PC-9 (cell line): ENCODE measurements around the gene CACNG7. TPM values are rescaled to one million over a fixed set of nuclear protein-coding genes. Genes with fewer than 3 reads are reported as not detected.
A peak's percentile ranks its signal among the peaks of the same experiment; 100 is the strongest.

Experiments
- BruUV-seq: library from RNA; stranded (reverse); fragments of 400-500 nt; replicated peaks from 2 replicates; lab custom pipeline; 2021; lab: Mats Ljungman, UMichigan
- CTCF ChIA-PET: fragments of 300-600 bp; sonication (Branson Sonifier 250); formaldehyde crosslinking; loops from one replicate; lab custom pipeline; 2022; ENCODE audit warnings: antibody characterized with exemption; lab: Charles Lee
- POLR2A ChIA-PET: fragments of 300-600 bp; sonication (Branson Sonifier 250); formaldehyde crosslinking; loops from one replicate; lab custom pipeline; 2022; ENCODE audit warnings: antibody characterized with exemption; ENCODE audit not compliant: unreplicated experiment; lab: Charles Lee
- DNase-seq, 2 experiments: peaks; one replicate each; pipeline versions ENCODE4 v3.0.0 to v3.0.0-alpha.2; 2015 to 2022; ENCODE audit warnings: mixed read lengths in 1 of 2
- H2AFZ ChIP-seq: fragments of 200-600 bp; sonication (generic); 2 replicates; pipeline ENCODE4 v1.8.1; 2017; ENCODE audit warnings: antibody characterized with exemption
- H3F3A ChIP-seq: fragments of 200-600 bp; sonication (generic); 2 replicates; pipeline ENCODE4 v1.8.1; 2017; ENCODE audit warnings: antibody characterized with exemption, mild to moderate bottlenecking, low read depth; ENCODE audit not compliant: insufficient read depth
- H3K27ac ChIP-seq: fragments of 200-600 bp; sonication (generic); 2 replicates; pipeline ENCODE4 v1.6.1; 2016; ENCODE audit warnings: mixed run types
- H3K27me3 ChIP-seq: fragments of 200-600 bp; sonication (generic); 2 replicates; pipeline ENCODE4 v1.6.1; 2016; ENCODE audit warnings: low read depth, mixed run types; ENCODE audit not compliant: insufficient read depth
- H3K36me3 ChIP-seq: fragments of 200-600 bp; sonication (generic); 2 replicates; pipeline ENCODE4 v1.6.1; 2016; ENCODE audit warnings: low read depth, mixed run types
- H3K4me1 ChIP-seq: fragments of 200-600 bp; sonication (generic); replicated peaks from 2 replicates; pipeline ENCODE4 v1.6.1; 2016; ENCODE audit warnings: mixed run types; ENCODE audit not compliant: insufficient read depth
- H3K4me2 ChIP-seq: fragments of 200-600 bp; sonication (generic); 2 replicates; pipeline ENCODE4 v1.6.1; 2017; ENCODE audit warnings: mixed run types
- H3K4me3 ChIP-seq: fragments of 200-600 bp; sonication (generic); 2 replicates; pipeline ENCODE4 v1.6.1; 2016; ENCODE audit warnings: mixed run types
- H3K79me2 ChIP-seq: fragments of 200-600 bp; sonication (generic); 2 replicates; pipeline ENCODE4 v1.6.1; 2017; ENCODE audit warnings: low read depth, mixed run types
- H3K9me2 ChIP-seq: fragments of 200-600 bp; sonication (generic); 2 replicates; pipeline ENCODE4 v1.8.1; 2017; ENCODE audit warnings: mild to moderate bottlenecking; ENCODE audit not compliant: insufficient read depth
- H3K9me3 ChIP-seq: fragments of 200-600 bp; sonication (generic); 2 replicates; pipeline ENCODE4 v1.8.1; 2016; ENCODE audit warnings: low read depth; ENCODE audit not compliant: insufficient read depth
- H4K20me1 ChIP-seq: fragments of 200-600 bp; sonication (generic); 2 replicates; pipeline ENCODE4 v1.8.1; 2017; ENCODE audit not compliant: insufficient read depth
- CTCF ChIP-seq: fragments of 200-600 bp; sonication (generic); conservative IDR thresholded peaks from 2 replicates; pipeline ENCODE4 v1.6.1; 2017; ENCODE audit warnings: mixed run types, antibody characterized with exemption, mild to moderate bottlenecking, moderate library complexity
- EZH2 ChIP-seq: fragments of 200-600 bp; sonication (generic); IDR thresholded peaks from 2 replicates; pipeline ENCODE4 v1.8.0; 2017; ENCODE audit warnings: antibody characterized with exemption, low read depth
- intact Hi-C: fragments of 100-400 bp; cut with micrococcal nuclease; formaldehyde crosslinking; loops from one replicate; pipeline ENCODE4 v1.10.0; 2022; ENCODE audit not compliant: unreplicated experiment
- total RNA-seq: library from RNA; stranded (reverse); gene quantifications from 2 replicates; pipeline ENCODE4 v1.2.3, GENCODE V29; 2021

CACNG7 gene
- total RNA-seq, 1 experiment from 2014 or later: not detected

DNA sequence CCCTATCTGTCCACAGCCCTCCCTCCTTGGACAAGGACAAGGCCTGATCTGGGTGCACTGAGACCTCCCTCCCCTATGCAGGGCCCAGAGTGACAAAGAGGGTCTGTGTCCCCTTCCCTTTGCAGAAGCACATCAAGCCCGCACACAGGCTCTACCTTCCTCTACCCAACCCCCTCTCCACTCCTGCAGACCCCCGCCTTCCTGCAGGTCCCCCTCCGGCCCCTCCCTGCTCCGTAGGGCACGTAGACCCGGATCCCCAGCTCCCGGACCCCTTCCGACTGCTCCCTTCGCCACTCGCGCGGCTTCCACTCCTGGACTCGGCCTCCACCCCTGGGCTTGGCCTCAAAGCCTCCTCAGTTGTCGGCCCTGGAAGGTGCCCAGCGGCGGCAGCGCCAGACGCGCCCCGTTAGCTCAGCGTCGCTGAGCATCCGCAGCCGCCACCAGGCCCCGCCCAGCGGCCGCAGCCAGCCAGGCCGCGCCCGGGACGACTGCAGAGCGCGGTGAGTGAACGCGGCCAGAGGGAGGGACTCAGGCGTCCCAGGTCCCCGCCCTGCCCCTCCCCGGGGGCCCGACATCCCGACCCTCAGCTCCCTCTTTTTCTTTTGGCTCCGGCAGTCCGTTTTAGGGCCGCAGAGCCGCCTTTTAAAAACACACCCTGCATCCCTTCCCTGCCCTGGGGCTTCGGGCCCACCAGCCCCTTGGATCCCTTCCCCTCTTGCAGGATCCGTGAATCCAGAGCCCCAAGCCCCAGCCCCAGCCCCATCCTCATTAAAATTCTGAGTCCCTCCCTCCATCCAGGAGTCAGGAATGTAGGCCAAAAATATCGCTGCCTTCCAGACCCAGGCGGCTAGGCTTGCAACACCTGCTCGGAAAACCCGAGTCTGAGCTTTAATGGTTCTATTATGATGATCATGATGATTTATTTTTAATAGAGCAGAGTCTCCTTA lies 42.9 kb upstream of the CACNG7 start:
- peaks cover 36% of the 10 kb centered on the region for H3F3A ChIP-seq
- H3K27ac ChIP-seq: peak overlapping the region; percentile 99
- BruUV-seq: no TSS peak
- DNase-seq: peak; percentile 74 to 94
- H3K27me3 ChIP-seq: no peaks in the 10 kb centered on the region
- peaks cover 28% of the 10 kb centered on the region for H3K4me1 ChIP-seq
- H3K4me2 ChIP-seq: peak overlapping the region; percentile 86
- peaks cover 38% of the 10 kb centered on the region for H3K79me2 ChIP-seq
- H3K9me3 ChIP-seq: no peaks in the 10 kb centered on the region
- peaks cover 5% of the 10 kb centered on the region; the same call in 1 of the 2 replicates for H3K36me3 ChIP-seq
- peak overlapping the region; percentile 89 for H3K4me3 ChIP-seq
- CTCF ChIA-PET: interaction anchor here (0.6 to 1.2 kb wide), 3 partner anchors 25 to 158 kb away, joined by 3 to 4 read pairs (median 3); no protein-coding TSS in a partner anchor
- POLR2A ChIA-PET: interaction anchor here (0.6 to 3.5 kb wide), 10 partner anchors 22 to 1494 kb away, joined by 3 to 49 read pairs (median 6); partner anchors contain the start of genes CNOT3, NDUFA3 and ZNF347
- no peaks in the 10 kb centered on the region for H4K20me1 ChIP-seq
- no peaks in the 10 kb centered on the region for H3K9me2 ChIP-seq
- TF ChIP-seq CTCF: no peak
- no peak for TF ChIP-seq EZH2
- intact Hi-C loops: loop anchor here (2.0 to 5.0 kb wide), 2 partner anchors 293 to 596 kb away; partner anchors contain the start of genes LENG1 and LENG9
- peak overlapping the region; percentile 63; the same call in 1 of the 2 replicates for H2AFZ ChIP-seq

- peak in 1 of 2 experiments; percentile 53 for DNase-seq
- POLR2A ChIA-PET: interaction anchor here (0.5 to 3.5 kb wide), 8 partner anchors 10 to 323 kb away, joined by 3 to 49 read pairs (median 9); partner anchors contain the start of genes CNOT3, MBOAT7 and PRKCG
- H3K27me3 ChIP-seq: no peaks in the 10 kb centered on the region
These were observed 42.2 kb upstream of the CACNG7 start for GRCh38 chr19:53866865-53867224.

More at GRCh38 chr19:53866865-53867224, 42.2 kb upstream of the CACNG7 start:
- Histone ChIP-seq H2AFZ (no peak overlapping the region), H3K79me2 (peaks cover 42% of the 10 kb centered on the region), H3K4me1 (peaks cover 28% of the 10 kb centered on the region), H3K36me3 (peaks cover 5% of the 10 kb centered on the region; the same call in 1 of the 2 replicates), H3K9me3 (no peaks in the 10 kb centered on the region), H3K27ac (peak overlapping the region; percentile 99), H4K20me1 (no peaks in the 10 kb centered on the region), H3F3A (peaks cover 40% of the 10 kb centered on the region), H3K4me3 (peak overlapping the region; percentile 89), H3K9me2 (no peaks in the 10 kb centered on the region), H3K4me2 (peak overlapping the region; percentile 86)
- BruUV-seq: no TSS peak
- intact Hi-C loops: loop anchor here (1.0 to 5.0 kb wide), 5 partner anchors 25 to 595 kb away; partner anchors contain the start of genes CNOT3, LENG1 and LENG9
- CTCF ChIA-PET: interaction anchor here (0.6 to 1.5 kb wide), 5 partner anchors 25 to 270 kb away, joined by 3 to 11 read pairs (median 4); no protein-coding TSS in a partner anchor
- TF ChIP-seq CTCF: no peak
- TF ChIP-seq EZH2: no peak
